Breast epithelium (tissue), 4 donors: ENCODE measurements around the gene ATP13A4. TPM values are rescaled to one million over a fixed set of nuclear protein-coding genes. Genes with fewer than 3 reads are reported as not detected.

Experiments
- DNase-seq, 2 donors: peaks; one replicate each; pipeline ENCODE4 v3.0.0-alpha.2; 2019; ENCODE audit warnings: low spot score in 2 of 2
- H3K27ac ChIP-seq, 2 donors: fragments of 200-600 bp; sonication (generic) in 1 of 2; one replicate each; pipeline ENCODE4 v1.5.1; 2016 to 2019; ENCODE audit warnings: mild to moderate bottlenecking in 1 of 2
- H3K27me3 ChIP-seq, 2 donors: fragments of 200-600 bp; sonication (generic) in 1 of 2; one replicate each; pipeline versions ENCODE4 v1.5.1 to v1.6.0; 2017 to 2019; ENCODE audit warnings: control low read depth in 1 of 2, mild to moderate bottlenecking in 1 of 2
- H3K36me3 ChIP-seq: fragments of 200-600 bp; one replicate; pipeline ENCODE4 v1.5.1; 2019
- H3K4me1 ChIP-seq, 2 donors: fragments of 200-600 bp; sonication (generic); one replicate each; pipeline ENCODE4 v1.5.1; 2016 to 2019; ENCODE audit warnings: control low read depth in 1 of 2
- H3K4me3 ChIP-seq, 3 donors: fragments of 200-600 bp; sonication (generic); 1 replicate in 2 of 3; 2 replicates in 1 of 3; pipeline ENCODE4 v1.5.1; 2016 to 2019; ENCODE audit warnings: mild to moderate bottlenecking in 3 of 3, moderate library complexity in 2 of 3
- H3K9me3 ChIP-seq, 2 donors: fragments of 200-600 bp; sonication (generic) in 1 of 2; one replicate each; pipeline ENCODE4 v1.5.1; 2016 to 2019; ENCODE audit warnings: control low read depth in 1 of 2
- POLR2A ChIP-seq: fragments of 450-650 bp; IDR thresholded peaks from one replicate; pipeline ENCODE4 v1.6.1; 2016; ENCODE audit warnings: antibody characterized with exemption, mild to moderate bottlenecking, moderate library complexity
- POLR2AphosphoS5 ChIP-seq, 3 donors: sonication (generic); formaldehyde crosslinking; IDR thresholded peaks; one replicate each; pipeline ENCODE4 v1.6.1; 2017; ENCODE audit warnings: antibody characterized with exemption in 3 of 3
- intact Hi-C: fragments of 100-400 bp; cut with DNase I; formaldehyde crosslinking; loops from one replicate; pipeline ENCODE4 v1.15.1; 2023; ENCODE audit warnings: low total_unique reads
- total RNA-seq, 3 donors: library from RNA; depleted of rRNA; stranded (reverse); fragments of >200 nt; gene quantifications; one replicate each; pipeline ENCODE4 v1.1.0, GENCODE V29; 2016
- TF ChIP-seq, protein P1 (sequence below), 3 donors: fragments of 450-650 bp; IDR thresholded peaks; one replicate each; pipeline ENCODE4 v1.5.1; 2016 to 2017; ENCODE audit warnings: antibody characterized with exemption in 3 of 3, mild to moderate bottlenecking in 3 of 3, moderate library complexity in 3 of 3

Gene ATP13A4
- total RNA-seq, 3 donors from 2014 or later, result 0.64 to 36.6 (median 6.2) TPM

GRCh38 chr3:193490580-193490979, 64.1 kb downstream of the ATP13A4 start:
- no peaks in the 10 kb centered on the region for H3K9me3 ChIP-seq
- H3K4me1 ChIP-seq, result no peaks in the 10 kb centered on the region
- no peak overlapping the region for H3K27ac ChIP-seq
- H3K4me3 ChIP-seq, result no peak overlapping the region
- intact Hi-C loops, result no loop called here
- H3K27me3 ChIP-seq, result no peaks in the 10 kb centered on the region
- no peaks in the 10 kb centered on the region for H3K36me3 ChIP-seq
- TF ChIP-seq, protein P1, sequence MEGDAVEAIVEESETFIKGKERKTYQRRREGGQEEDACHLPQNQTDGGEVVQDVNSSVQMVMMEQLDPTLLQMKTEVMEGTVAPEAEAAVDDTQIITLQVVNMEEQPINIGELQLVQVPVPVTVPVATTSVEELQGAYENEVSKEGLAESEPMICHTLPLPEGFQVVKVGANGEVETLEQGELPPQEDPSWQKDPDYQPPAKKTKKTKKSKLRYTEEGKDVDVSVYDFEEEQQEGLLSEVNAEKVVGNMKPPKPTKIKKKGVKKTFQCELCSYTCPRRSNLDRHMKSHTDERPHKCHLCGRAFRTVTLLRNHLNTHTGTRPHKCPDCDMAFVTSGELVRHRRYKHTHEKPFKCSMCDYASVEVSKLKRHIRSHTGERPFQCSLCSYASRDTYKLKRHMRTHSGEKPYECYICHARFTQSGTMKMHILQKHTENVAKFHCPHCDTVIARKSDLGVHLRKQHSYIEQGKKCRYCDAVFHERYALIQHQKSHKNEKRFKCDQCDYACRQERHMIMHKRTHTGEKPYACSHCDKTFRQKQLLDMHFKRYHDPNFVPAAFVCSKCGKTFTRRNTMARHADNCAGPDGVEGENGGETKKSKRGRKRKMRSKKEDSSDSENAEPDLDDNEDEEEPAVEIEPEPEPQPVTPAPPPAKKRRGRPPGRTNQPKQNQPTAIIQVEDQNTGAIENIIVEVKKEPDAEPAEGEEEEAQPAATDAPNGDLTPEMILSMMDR (IDR thresholded peaks at IDR 0.05), result no peak
- no peak for TF ChIP-seq POLR2AphosphoS5 (IDR thresholded peaks at IDR 0.05)
- no peak for TF ChIP-seq POLR2A
- DNase-seq, result no peak

DNA sequence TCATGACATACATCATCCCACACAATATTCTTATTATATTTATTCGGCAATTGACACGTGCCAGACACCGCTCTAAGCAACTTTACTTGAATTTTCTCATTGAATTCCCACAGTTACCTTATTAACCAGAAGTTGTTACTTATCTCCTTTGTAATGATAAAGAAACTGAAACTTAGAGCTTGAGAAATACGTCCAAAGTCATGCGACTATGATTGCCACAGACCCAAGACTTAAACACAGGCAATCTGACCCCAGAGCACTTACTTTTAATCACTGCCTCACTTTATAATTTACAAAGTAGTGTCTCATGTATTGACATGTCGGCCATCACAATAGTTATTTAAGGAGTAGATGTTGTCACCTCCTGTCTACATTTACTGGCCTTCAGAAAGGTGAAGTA, 64.7 kb downstream of the ATP13A4 start:
- Histone ChIP-seq H3K36me3 (no peaks in the 10 kb centered on the region), H3K27ac (no peak overlapping the region), H3K4me1 (no peaks in the 10 kb centered on the region), H3K4me3 (no peak overlapping the region), H3K9me3 (no peaks in the 10 kb centered on the region), H3K27me3 (no peaks in the 10 kb centered on the region)
- intact Hi-C loops, result no loop called here
- no peak for DNase-seq
- TF ChIP-seq, protein P1 (IDR thresholded peaks at IDR 0.05), result no peak
- TF ChIP-seq POLR2A (no peak), POLR2AphosphoS5 (IDR thresholded peaks at IDR 0.05) (no peak)

DNA sequence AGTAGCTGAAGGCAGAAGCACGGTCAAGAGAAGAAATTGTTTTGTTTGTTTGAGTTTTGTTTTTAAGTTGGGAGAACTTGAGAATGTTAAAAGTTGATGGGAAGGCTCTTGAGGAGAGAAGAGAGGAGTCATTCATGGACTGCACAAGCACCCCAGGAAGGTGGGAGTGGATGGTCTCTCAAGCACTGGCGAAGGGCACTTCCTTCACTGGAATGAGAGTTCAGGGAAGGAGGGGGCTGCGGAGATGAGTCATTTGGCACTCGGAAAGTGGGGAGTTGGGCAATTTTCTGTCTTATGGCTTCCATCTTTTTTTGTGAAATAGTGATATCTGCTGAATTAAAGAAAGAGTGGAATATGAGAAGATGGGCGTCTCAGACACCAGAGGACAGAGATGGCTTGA, 66.0 kb downstream of the ATP13A4 start:
- no peak for DNase-seq
- TF ChIP-seq POLR2A, result no peak
- no peak for TF ChIP-seq POLR2AphosphoS5 (IDR thresholded peaks at IDR 0.05)
- TF ChIP-seq, protein P1 (IDR thresholded peaks at IDR 0.05), result no peak
- Histone ChIP-seq H3K9me3 (no peaks in the 10 kb centered on the region), H3K27me3 (no peaks in the 10 kb centered on the region), H3K4me3 (no peak overlapping the region), H3K36me3 (no peaks in the 10 kb centered on the region), H3K4me1 (no peaks in the 10 kb centered on the region), H3K27ac (no peak overlapping the region)
- intact Hi-C loops, result no loop called here

DNA sequence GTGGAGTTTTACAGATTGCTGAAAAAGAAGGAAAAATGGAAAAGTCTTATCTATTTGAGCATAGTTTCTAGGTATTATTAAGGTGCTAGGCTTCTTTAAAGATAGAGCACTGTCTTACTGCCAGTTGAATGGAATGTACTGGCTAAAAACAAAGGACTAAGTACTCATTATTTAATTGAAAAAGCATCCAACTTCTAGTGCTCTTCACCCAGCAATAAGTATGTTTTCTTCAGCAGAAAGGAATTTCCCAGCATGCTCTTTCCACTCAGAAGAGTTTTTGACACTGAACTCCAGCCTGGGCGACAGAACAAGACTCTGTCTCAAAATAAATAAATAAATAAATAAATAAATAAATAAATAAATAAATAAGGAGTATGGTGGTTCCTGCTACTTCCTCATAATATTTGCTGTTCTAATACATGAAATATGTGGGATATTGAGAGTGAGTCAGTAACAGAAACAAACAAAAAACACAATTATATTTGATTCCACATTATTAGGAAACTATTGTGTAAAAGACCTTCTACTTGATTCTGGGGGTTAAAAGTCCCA, 70.6 kb downstream of the ATP13A4 start:
- H3K36me3 ChIP-seq, result no peaks in the 10 kb centered on the region
- H3K9me3 ChIP-seq, result no peaks in the 10 kb centered on the region
- H3K27me3 ChIP-seq, result no peaks in the 10 kb centered on the region
- H3K4me1 ChIP-seq, result no peaks in the 10 kb centered on the region
- no peak overlapping the region for H3K4me3 ChIP-seq
- TF ChIP-seq, protein P1 (IDR thresholded peaks at IDR 0.05), result no peak
- TF ChIP-seq POLR2AphosphoS5 (IDR thresholded peaks at IDR 0.05) (no peak), POLR2A (no peak)
- H3K27ac ChIP-seq, result no peak overlapping the region
- DNase-seq, result no peak
- intact Hi-C loops, result no loop called here

GRCh38 chr3:193481436-193481835, 73.3 kb downstream of the ATP13A4 start:
- TF ChIP-seq, protein P1 (IDR thresholded peaks at IDR 0.05), result no peak
- TF ChIP-seq POLR2AphosphoS5 (IDR thresholded peaks at IDR 0.05) (no peak), POLR2A (no peak)
- no peaks in the 10 kb centered on the region for H3K36me3 ChIP-seq
- H3K9me3 ChIP-seq, result no peaks in the 10 kb centered on the region
- DNase-seq, result no peak
- no peaks in the 10 kb centered on the region for H3K4me1 ChIP-seq
- H3K4me3 ChIP-seq, result no peak overlapping the region
- no peak overlapping the region for H3K27ac ChIP-seq
- intact Hi-C loops, result no loop called here
- H3K27me3 ChIP-seq, result no peaks in the 10 kb centered on the region
